Measurements from ENCODE around the gene TBC1D22B. TPM values are rescaled to one million over a fixed set of nuclear protein-coding genes. Genes with fewer than 3 reads are reported as not detected.
A peak's percentile ranks its signal among the peaks of the same experiment; 100 is the strongest.
"Not testable (repeated sequence)": the region's sequence is repeated elsewhere in the genome, so short reads cannot be mapped to it uniquely, and the experiment has no call there.

The TBC1D22B gene
- total and polyA plus RNA-seq, 5 experiments from 2014 or later, result 5.1 to 9.5 (median 8.4) TPM

- no peaks in the 10 kb centered on the region for H3K9me3 Mint-ChIP-seq
- no peaks in the 10 kb centered on the region for H3K27me3 Mint-ChIP-seq
- DNase-seq (no peak), ATAC-seq (no peak)
- peaks cover 21 to 78% (median 36%) of the 10 kb centered on the region in 3 donors for H3K36me3 Mint-ChIP-seq
- peaks cover 0 to 3% (median 0%) of the 10 kb centered on the region in 4 donors for H3K4me1 Mint-ChIP-seq
- H3K27ac Mint-ChIP-seq, result no peak overlapping the region
- POLR2A ChIA-PET, result no interaction called here
- no peak overlapping the region for H3K4me3 Mint-ChIP-seq
These were observed 41.4 kb downstream of the TBC1D22B start for GRCh38 chr6:37298958-37299357.

- Mint-ChIP-seq H3K27ac (no peak overlapping the region), H3K9me3 (no peaks in the 10 kb centered on the region), H3K27me3 (no peaks in the 10 kb centered on the region), H3K4me3 (no peak overlapping the region), H3K36me3 (peaks cover 21 to 84% (median 32%) of the 10 kb centered on the region in 3 donors), H3K4me1 (peaks cover 0 to 3% (median 0%) of the 10 kb centered on the region in 4 donors)
- no peak for ATAC-seq
- no peak for DNase-seq
- POLR2A ChIA-PET, result interaction anchor here (0.7 kb wide), 2 partner anchors 329 to 1199 kb away, joined by 4 to 5 read pairs; no protein-coding TSS in a partner anchor
These were observed 42.4 kb downstream of the TBC1D22B start for GRCh38 chr6:37299990-37300389.

GRCh38 chr6:37302086-37302686, 44.6 kb downstream of the TBC1D22B start:
- no peak for DNase-seq
- Mint-ChIP-seq H3K9me3 (no peaks in the 10 kb centered on the region), H3K4me1 (peaks cover 0 to 3% (median 0%) of the 10 kb centered on the region in 4 donors), H3K27me3 (no peaks in the 10 kb centered on the region), H3K27ac (no peak overlapping the region), H3K4me3 (no peak overlapping the region), H3K36me3 (peaks cover 15 to 83% (median 20%) of the 10 kb centered on the region in 3 donors)
- no peak for ATAC-seq
- POLR2A ChIA-PET, result interaction anchor here (0.5 to 0.6 kb wide), 2 partner anchors 108 to 770 kb away, joined by 3 to 8 read pairs; no protein-coding TSS in a partner anchor

DNA sequence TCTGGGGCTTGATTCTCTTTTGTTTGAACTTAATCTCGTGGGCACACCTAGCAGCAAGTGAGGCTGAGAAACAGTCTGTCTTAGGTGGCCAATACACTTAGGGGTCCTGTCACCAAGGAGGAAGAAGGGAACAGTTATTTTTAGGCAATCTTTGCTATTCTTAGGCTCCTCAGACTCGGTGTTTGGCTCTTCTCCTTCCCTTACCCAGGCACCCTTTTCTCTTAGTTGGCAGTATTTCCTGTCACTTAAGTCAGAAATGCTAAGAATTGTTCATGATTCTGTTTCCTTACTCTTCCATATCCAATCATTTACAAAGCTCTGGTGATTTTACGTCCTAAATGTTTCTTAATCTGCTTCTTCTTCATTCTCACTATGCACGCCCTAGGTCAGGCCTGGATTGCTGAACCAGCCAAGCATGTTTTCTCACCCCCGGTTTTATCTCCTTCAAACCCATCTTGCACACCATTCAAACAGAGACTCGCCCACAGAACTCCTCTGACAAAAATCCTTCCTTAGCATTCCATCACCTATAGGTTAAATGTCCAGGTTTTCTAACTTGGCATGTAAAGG, 45.6 kb downstream of the TBC1D22B start:
- Mint-ChIP-seq H3K36me3 (peaks cover 9 to 77% (median 13%) of the 10 kb centered on the region in 3 donors), H3K27me3 (no peaks in the 10 kb centered on the region), H3K4me3 (no peak overlapping the region), H3K4me1 (peaks cover 0 to 3% (median 0%) of the 10 kb centered on the region in 4 donors), H3K27ac (peak overlapping the region in 1 of 10 donors; percentile 65), H3K9me3 (no peaks in the 10 kb centered on the region)
- POLR2A ChIA-PET, result interaction anchor here (0.6 kb wide), 1 partner anchor 771 kb away, joined by 8 read pairs; no protein-coding TSS in a partner anchor
- ATAC-seq (no peak), DNase-seq (no peak)

DNA sequence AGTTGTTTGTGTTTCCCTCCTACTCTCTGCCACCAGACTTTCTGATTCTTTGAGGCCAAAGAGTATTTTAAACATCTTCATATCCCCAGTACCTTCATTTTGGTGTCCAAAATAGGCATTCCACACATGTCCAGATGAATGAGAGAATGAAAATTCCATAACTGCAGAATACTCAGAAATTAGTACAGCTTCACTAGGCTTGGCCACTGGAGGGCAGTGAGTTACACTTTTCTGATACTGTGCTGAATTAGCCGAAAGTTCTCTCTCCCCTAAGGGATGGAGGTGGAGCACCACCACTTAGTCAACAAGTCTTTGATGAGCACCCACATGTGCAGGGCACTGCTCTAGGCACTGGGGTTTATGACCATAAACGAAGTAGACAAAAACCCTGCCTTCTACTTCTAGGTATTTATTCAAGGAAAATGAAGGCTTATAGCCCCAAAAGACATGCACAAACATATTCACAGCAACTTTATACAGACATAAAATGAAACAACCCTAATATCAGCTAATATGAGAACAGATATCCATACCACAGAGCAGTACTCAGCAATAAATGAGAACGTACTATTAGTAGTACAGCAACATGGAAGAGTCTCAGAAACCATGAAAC, 46.4 kb downstream of the TBC1D22B start:
- Mint-ChIP-seq H3K4me1 (peaks cover 0 to 3% (median 0%) of the 10 kb centered on the region in 4 donors), H3K27ac (no peak overlapping the region), H3K36me3 (peaks cover 9 to 73% (median 12%) of the 10 kb centered on the region in 3 donors), H3K4me3 (no peak overlapping the region), H3K27me3 (no peaks in the 10 kb centered on the region), H3K9me3 (no peaks in the 10 kb centered on the region)
- POLR2A ChIA-PET, result no interaction called here
- DNase-seq, result no peak
- no peak for ATAC-seq

DNA sequence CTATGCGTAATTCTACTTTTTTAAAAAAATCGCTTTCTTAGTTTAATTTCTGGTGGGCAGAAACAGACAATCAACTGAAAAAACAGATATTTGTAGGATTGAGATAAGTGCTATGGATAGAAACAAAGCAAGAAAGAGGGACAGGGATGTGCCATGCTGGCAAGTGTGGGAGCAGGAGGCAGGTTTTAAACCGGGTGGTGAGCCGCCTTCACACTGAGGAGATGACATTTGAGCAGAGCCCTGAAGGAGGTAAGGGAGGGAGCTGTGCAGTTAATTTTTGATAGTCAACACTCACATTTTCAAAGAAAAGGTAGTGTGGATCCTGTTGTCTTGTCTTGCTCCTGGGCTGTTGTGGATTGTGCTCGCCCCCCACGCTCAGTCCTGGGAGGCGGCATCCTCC, 47.2 kb downstream of the TBC1D22B start:
- ATAC-seq (no peak), DNase-seq (no peak)
- peaks cover 0 to 3% (median 0%) of the 10 kb centered on the region in 4 donors for H3K4me1 Mint-ChIP-seq
- H3K27me3 Mint-ChIP-seq, result no peaks in the 10 kb centered on the region
- POLR2A ChIA-PET, result no interaction called here
- H3K9me3 Mint-ChIP-seq, result no peaks in the 10 kb centered on the region
- H3K27ac Mint-ChIP-seq, result no peak overlapping the region
- peaks cover 8 to 65% (median 9%) of the 10 kb centered on the region in 3 donors for H3K36me3 Mint-ChIP-seq
- no peak overlapping the region for H3K4me3 Mint-ChIP-seq

- H3K4me1 Mint-ChIP-seq, result peaks cover 0 to 3% (median 0%) of the 10 kb centered on the region in 4 donors
- POLR2A ChIA-PET, result no interaction called here
- H3K4me3 Mint-ChIP-seq, result no peak overlapping the region
- no peak overlapping the region for H3K27ac Mint-ChIP-seq
- no peaks in the 10 kb centered on the region for H3K9me3 Mint-ChIP-seq
- ATAC-seq, result no peak
- no peak for DNase-seq
- H3K36me3 Mint-ChIP-seq, result peaks cover 6 to 57% (median 9%) of the 10 kb centered on the region in 3 donors
- no peaks in the 10 kb centered on the region for H3K27me3 Mint-ChIP-seq
These were observed 48.4 kb downstream of the TBC1D22B start for GRCh38 chr6:37305841-37306425.

GRCh38 chr6:37306624-37307222, 49.2 kb downstream of the TBC1D22B start:
- H3K4me1 Mint-ChIP-seq, result peaks cover 0 to 3% (median 0%) of the 10 kb centered on the region in 4 donors
- H3K36me3 Mint-ChIP-seq, result peaks cover 6 to 58% (median 9%) of the 10 kb centered on the region in 3 donors
- no peak for DNase-seq
- H3K4me3 Mint-ChIP-seq, result no peak overlapping the region
- POLR2A ChIA-PET, result no interaction called here
- no peaks in the 10 kb centered on the region for H3K27me3 Mint-ChIP-seq
- peak overlapping the region in 1 of 10 donors; percentile 24 for H3K27ac Mint-ChIP-seq
- no peaks in the 10 kb centered on the region for H3K9me3 Mint-ChIP-seq
- no peak for ATAC-seq

DNA sequence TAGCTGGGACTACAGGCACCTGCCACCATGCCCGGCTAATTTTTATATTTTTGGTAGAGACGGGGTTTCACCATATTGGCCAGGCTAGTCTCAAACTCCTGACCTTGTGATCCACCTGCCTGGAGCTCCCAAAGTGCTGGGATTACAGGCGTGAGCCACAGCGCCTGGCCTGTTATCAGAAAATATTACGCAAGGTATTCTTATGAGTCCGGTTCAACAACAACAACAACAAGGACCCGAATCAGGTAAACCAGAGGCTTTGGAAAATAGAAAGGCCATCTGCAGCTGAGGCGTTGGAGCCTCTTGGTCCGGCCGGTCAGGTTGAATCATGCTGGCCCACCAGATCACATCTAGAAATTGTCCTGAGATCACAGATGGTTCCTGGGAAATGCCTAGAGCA, 49.9 kb downstream of the TBC1D22B start:
- ATAC-seq, H3K27ac Mint-ChIP-seq, POLR2A ChIA-PET, DNase-seq, H3K4me3 Mint-ChIP-seq, H3K4me1 Mint-ChIP-seq, H3K9me3 Mint-ChIP-seq, H3K27me3 Mint-ChIP-seq: not testable (repeated sequence)
- peaks cover 3 to 56% (median 9%) of the 10 kb centered on the region in 3 donors for H3K36me3 Mint-ChIP-seq

DNA sequence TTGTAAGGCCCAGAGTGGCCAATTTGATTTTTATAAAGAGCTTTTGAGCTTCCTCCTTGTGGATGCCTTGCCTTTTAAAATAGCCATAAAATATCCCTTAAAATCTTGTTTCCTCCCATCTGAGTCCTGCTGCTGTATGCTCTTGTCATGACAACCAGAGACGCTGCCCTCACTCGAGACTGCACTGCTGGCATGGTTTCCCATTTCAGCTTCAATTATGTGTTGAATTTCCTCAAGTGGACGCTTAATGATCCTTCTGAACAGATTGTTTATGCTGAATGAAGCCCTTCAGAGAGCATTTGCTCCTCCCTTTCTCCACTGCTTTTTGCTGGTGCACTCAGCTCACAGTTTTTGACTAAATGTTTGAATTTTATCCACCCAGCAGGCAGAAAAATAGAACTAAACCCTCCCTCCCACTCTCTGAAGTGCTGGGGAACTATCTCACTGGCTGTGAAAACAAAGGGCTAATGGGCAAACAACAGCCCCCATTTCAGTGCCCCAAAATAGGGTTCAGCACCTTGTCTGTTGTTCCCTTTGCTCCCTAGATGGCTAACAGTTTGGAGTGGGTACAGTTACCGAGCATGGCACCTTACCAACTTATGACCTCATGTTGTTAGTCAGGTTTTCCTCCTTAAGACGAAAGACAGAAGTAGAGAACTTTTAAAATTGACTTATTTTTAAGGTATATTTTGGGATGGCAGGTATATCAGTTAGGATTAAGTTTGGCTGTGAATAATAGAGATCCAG, 50.7 kb downstream of the TBC1D22B start:
- peak overlapping the region in 1 of 10 donors; percentile 50 for H3K27ac Mint-ChIP-seq
- POLR2A ChIA-PET, result no interaction called here
- peaks cover 3 to 56% (median 5%) of the 10 kb centered on the region in 3 donors for H3K36me3 Mint-ChIP-seq
- H3K9me3 Mint-ChIP-seq, result no peaks in the 10 kb centered on the region
- ATAC-seq (no peak), DNase-seq (no peak)
- no peaks in the 10 kb centered on the region for H3K27me3 Mint-ChIP-seq
- peaks cover 0 to 3% (median 0%) of the 10 kb centered on the region in 4 donors for H3K4me1 Mint-ChIP-seq
- no peak overlapping the region for H3K4me3 Mint-ChIP-seq

- Mint-ChIP-seq H3K4me1 (no peaks in the 10 kb centered on the region), H3K27me3 (no peaks in the 10 kb centered on the region), H3K36me3 (peaks cover 0 to 56% (median 8%) of the 10 kb centered on the region in 3 donors), H3K4me3 (no peak overlapping the region), H3K9me3 (no peaks in the 10 kb centered on the region), H3K27ac (no peak overlapping the region)
- ATAC-seq (no peak), DNase-seq (no peak)
- POLR2A ChIA-PET, result no interaction called here
These were observed 51.5 kb downstream of the TBC1D22B start for GRCh38 chr6:37309046-37309445.

DNA sequence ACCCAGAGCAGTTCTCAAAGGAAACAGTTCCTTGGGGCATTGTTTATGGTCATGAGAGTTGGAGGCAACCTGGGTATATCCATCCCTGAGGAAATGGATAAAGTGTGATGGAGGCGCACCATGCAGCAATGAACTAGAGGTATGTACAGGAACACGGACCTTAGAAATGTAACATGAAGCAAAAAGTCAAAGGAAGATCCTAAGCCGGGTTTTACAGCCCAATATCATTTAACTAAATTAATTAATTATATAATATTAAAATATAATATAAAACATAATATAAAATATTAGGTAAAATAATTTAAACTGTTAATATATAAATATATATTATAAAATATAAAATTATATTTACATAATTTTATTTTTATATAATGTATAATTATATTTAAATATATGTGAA, 52.1 kb downstream of the TBC1D22B start:
- POLR2A ChIA-PET, result no interaction called here
- DNase-seq (no peak), ATAC-seq (no peak)
- Mint-ChIP-seq H3K27me3 (no peaks in the 10 kb centered on the region), H3K4me1 (peaks cover 0 to under 1% (median 0%) of the 10 kb centered on the region in 4 donors), H3K9me3 (no peaks in the 10 kb centered on the region), H3K4me3 (no peak overlapping the region), H3K27ac (no peak overlapping the region), H3K36me3 (peaks cover 0 to 56% (median 8%) of the 10 kb centered on the region in 3 donors)

All from naive thymus-derived CD8-positive, alpha-beta T cell (primary cell).